ENCODE results near the gene EBP. TPM values are rescaled to one million over a fixed set of nuclear protein-coding genes. Genes with fewer than 3 reads are reported as not detected.
A peak's percentile ranks its signal among the peaks of the same experiment; 100 is the strongest.

The EBP gene
- total and polyA plus RNA-seq, 2 donors (not counting 3 experiments of a cell fraction or from before 2014, with no cell fraction given), result 102 to 183 TPM

- POLR2A ChIA-PET, result no interaction called here
- Histone ChIP-seq H3K9me3 (replicated peaks; ENCODE audit: control insufficient read depth, insufficient read depth, low read length) (no peaks in the 10 kb centered on the region), H3K27ac (ENCODE audit: insufficient read depth, low read depth, low read length) (no peak overlapping the region), H3K9me1 (replicated peaks; ENCODE audit: control insufficient read depth, extremely low read depth, insufficient read depth, low read length) (no peaks in the 10 kb centered on the region), H2AFZ (ENCODE audit: low read depth, low read length) (no peak overlapping the region), H3K79me2 (ENCODE audit: control insufficient read depth, insufficient read depth, low read length) (no peaks in the 10 kb centered on the region), H3K9ac (replicated peaks; ENCODE audit: extremely low read depth, insufficient read depth, low read length) (no peak overlapping the region), H3K4me3 (replicated peaks in 1 of 3; ENCODE audit: insufficient read depth in 1 of 3, low read depth in 1 of 3, low read length in 3 of 3) (no peak overlapping the region), H4K20me1 (replicated peaks; ENCODE audit: control insufficient read depth, extremely low read depth, insufficient read depth, low read length) (no peaks in the 10 kb centered on the region), H3K4me1 (ENCODE audit: control insufficient read depth, extremely low read depth, insufficient read depth, low read length) (no peaks in the 10 kb centered on the region), H3K4me2 (ENCODE audit: insufficient read depth, low read length) (no peak overlapping the region), H3K36me3 (ENCODE audit: control insufficient read depth in 2 of 2, extremely low read depth in 1 of 2, insufficient read depth in 2 of 2, low read length in 2 of 2) (no peaks in the 10 kb centered on the region), H3K27me3 (ENCODE audit: control insufficient read depth in 2 of 2, insufficient read depth in 2 of 2, low read length in 2 of 2) (no peaks in the 10 kb centered on the region)
- FAIRE-seq (no peak), DNase-seq (ENCODE audit: low read depth, low spot score) (no peak)
- dilution Hi-C loops (cut with MboI; ENCODE audit: extremely low pct_ligation_motif_present, low sequenced_read_pairs) (no loop called here), intact Hi-C loops (cut with micrococcal nuclease) (no loop called here)
- no peak for TF ChIP-seq MYC (IDR thresholded peaks at IDR 0.05; ENCODE audit: low read depth, low read length)
- no peak for TF ChIP-seq CTCF (IDR thresholded peaks at IDR 0.05; ENCODE audit: extremely low read depth in 1 of 2, insufficient read depth in 1 of 2, low read depth in 1 of 2, low read length in 2 of 2)
- TF ChIP-seq POLR2AphosphoS5 (IDR thresholded peaks at IDR 0.05; ENCODE audit: insufficient read depth, low read depth, low read length), result no peak
- no peak for TF ChIP-seq MAX (IDR thresholded peaks at IDR 0.05; ENCODE audit: insufficient read depth, insufficient read length)
- no peak for TF ChIP-seq EZH2 (IDR thresholded peaks at IDR 0.05; ENCODE audit: borderline replicate concordance, low read depth, low read length, severe bottlenecking)
- BruUV-seq (replicated peaks), result no TSS peak
- CTCF ChIA-PET, result no interaction called here
Measured at GRCh38 chrX:48505481-48505880, 16.1 kb upstream of the EBP start.

- Histone ChIP-seq H3K36me3 (ENCODE audit: control insufficient read depth in 2 of 2, extremely low read depth in 1 of 2, insufficient read depth in 2 of 2, low read length in 2 of 2) (peaks cover 0 to 2% of the 10 kb centered on the region in 2 experiments), H3K27me3 (ENCODE audit: control insufficient read depth in 2 of 2, insufficient read depth in 2 of 2, low read length in 2 of 2) (no peaks in the 10 kb centered on the region), H3K9me1 (replicated peaks; ENCODE audit: control insufficient read depth, extremely low read depth, insufficient read depth, low read length) (no peaks in the 10 kb centered on the region), H3K9me3 (replicated peaks; ENCODE audit: control insufficient read depth, insufficient read depth, low read length) (no peaks in the 10 kb centered on the region), H3K4me2 (ENCODE audit: insufficient read depth, low read length) (no peak overlapping the region), H3K9ac (replicated peaks; ENCODE audit: extremely low read depth, insufficient read depth, low read length) (no peak overlapping the region), H3K27ac (ENCODE audit: insufficient read depth, low read depth, low read length) (no peak overlapping the region), H3K4me1 (ENCODE audit: control insufficient read depth, extremely low read depth, insufficient read depth, low read length) (no peaks in the 10 kb centered on the region), H3K79me2 (ENCODE audit: control insufficient read depth, insufficient read depth, low read length) (no peaks in the 10 kb centered on the region), H4K20me1 (replicated peaks; ENCODE audit: control insufficient read depth, extremely low read depth, insufficient read depth, low read length) (no peaks in the 10 kb centered on the region), H3K4me3 (replicated peaks in 1 of 3; ENCODE audit: insufficient read depth in 1 of 3, low read depth in 1 of 3, low read length in 3 of 3) (no peak overlapping the region), H2AFZ (ENCODE audit: low read depth, low read length) (no peak overlapping the region)
- TF ChIP-seq JUN (IDR thresholded peaks at IDR 0.05; ENCODE audit: borderline replicate concordance, insufficient read depth, insufficient read length, low read depth) (no peak), MYC (IDR thresholded peaks at IDR 0.05; ENCODE audit: low read depth, low read length) (no peak), CTCF (IDR thresholded peaks at IDR 0.05; ENCODE audit: extremely low read depth in 1 of 2, insufficient read depth in 1 of 2, low read depth in 1 of 2, low read length in 2 of 2) (no peak), POLR2A (IDR thresholded peaks at IDR 0.05; ENCODE audit: low read depth, low read length) (no peak), GATA2 (IDR thresholded peaks at IDR 0.05; ENCODE audit: insufficient read depth, insufficient read length, low read depth, low read length) (no peak), FOS (IDR thresholded peaks at IDR 0.05; ENCODE audit: borderline replicate concordance, insufficient read depth, low read length) (no peak), EZH2 (IDR thresholded peaks at IDR 0.05; ENCODE audit: borderline replicate concordance, low read depth, low read length, severe bottlenecking) (no peak), POLR2AphosphoS5 (IDR thresholded peaks at IDR 0.05; ENCODE audit: insufficient read depth, low read depth, low read length) (no peak), MAX (IDR thresholded peaks at IDR 0.05; ENCODE audit: insufficient read depth, insufficient read length) (no peak)
- no TSS peak for BruUV-seq (replicated peaks)
- DNase-seq (ENCODE audit: low read depth, low spot score), result no peak
- dilution Hi-C loops (cut with MboI; ENCODE audit: extremely low pct_ligation_motif_present, low sequenced_read_pairs) (no loop called here), intact Hi-C loops (cut with micrococcal nuclease) (no loop called here)
- peak; percentile 76 for FAIRE-seq
- ChIA-PET CTCF (no interaction called here), POLR2A (no interaction called here)
Measured at GRCh38 chrX:48507246-48507645, 14.4 kb upstream of the EBP start.
